HG02973 (cell line): ENCODE data around the gene GPC6.

Experiments used
- ATAC-seq: cut with Tn5 transposase; IDR thresholded peaks from one replicate; pipeline ENCODE4 v1.9.1; 2021; ENCODE audit warnings: moderate library complexity; ENCODE audit not compliant: unreplicated experiment

GPC6 gene

GRCh38 chr13:94369972-94370436 is 1143.4 kb downstream of the GPC6 start:
- ATAC-seq: no peak

GRCh38 chr13:94371855-94372254 is 1145.2 kb downstream of the GPC6 start:
- ATAC-seq: no peak

GRCh38 chr13:94382517-94382916 is 1155.9 kb downstream of the GPC6 start:
- no peak for ATAC-seq

- ATAC-seq: no peak
Observed at GRCh38 chr13:94382960-94383359, 1156.4 kb downstream of the GPC6 start.

- no peak for ATAC-seq
Observed at GRCh38 chr13:94384231-94384905, 1157.8 kb downstream of the GPC6 start.

- ATAC-seq: no peak
Observed at GRCh38 chr13:94387047-94387446, 1160.4 kb downstream of the GPC6 start.

- ATAC-seq: no peak
Observed at GRCh38 chr13:94389604-94390351, 1163.2 kb downstream of the GPC6 start.

- no peak for ATAC-seq
Observed at GRCh38 chr13:94390881-94391280, 1164.3 kb downstream of the GPC6 start.

GRCh38 chr13:94394723-94395122 is 1168.1 kb downstream of the GPC6 start:
- no peak for ATAC-seq

GRCh38 chr13:94395860-94396259 is 1169.3 kb downstream of the GPC6 start:
- no peak for ATAC-seq

- no peak for ATAC-seq
Observed at GRCh38 chr13:94399812-94400211, 1173.2 kb downstream of the GPC6 start.

GRCh38 chr13:94400874-94401273 is 1174.3 kb downstream of the GPC6 start:
- no peak for ATAC-seq

GRCh38 chr13:94408314-94409036 is 1181.9 kb downstream of the GPC6 start:
- ATAC-seq: no peak

- ATAC-seq: no peak
Observed at GRCh38 chr13:94411747-94412146, 1185.1 kb downstream of the GPC6 start.

- ATAC-seq: no peak
Observed at GRCh38 chr13:94412870-94413597, 1186.4 kb downstream of the GPC6 start.

- ATAC-seq: no peak
Observed at GRCh38 chr13:94413598-94413944, 1187.0 kb downstream of the GPC6 start.

- ATAC-seq: no peak
Observed at GRCh38 chr13:94414141-94414540, 1187.5 kb downstream of the GPC6 start.

GRCh38 chr13:94414708-94415107 is 1188.1 kb downstream of the GPC6 start:
- no peak for ATAC-seq

- ATAC-seq: no peak
Observed at GRCh38 chr13:94415500-94416237, 1189.1 kb downstream of the GPC6 start.

GRCh38 chr13:94416454-94417080 is 1190.0 kb downstream of the GPC6 start:
- no peak for ATAC-seq
